HepG2 (cell line): ENCODE measurements around the gene TUT7. TPM values are rescaled to one million over a fixed set of nuclear protein-coding genes. Genes with fewer than 3 reads are reported as not detected.
A peak's percentile ranks its signal among the peaks of the same experiment; 100 is the strongest.

Experiments used
- ATAC-seq: fragments of 200-7000 bp; cut with Tn5 transposase; 3 replicates; pipeline ENCODE4 v1.9.1; 2020; ENCODE audit warnings: mild to moderate bottlenecking, moderate library complexity
- BruUV-seq: library from RNA; stranded (reverse); fragments of 400-500 nt; replicated peaks from 2 replicates; lab custom pipeline; 2021; lab: Mats Ljungman, UMichigan
- CTCF ChIA-PET: fragments of 300-600 bp; formaldehyde crosslinking; extraction: SDS; loops from one replicate; lab custom pipeline; 2021; ENCODE audit warnings: low total read pairs, inconsistent platforms, low intra/inter-chr PET ratio; lab: Yijun Ruan, JAX
- POLR2A ChIA-PET: fragments of 350-600 bp; sonication (Branson Sonifier 250); formaldehyde crosslinking; loops from one replicate; lab custom pipeline; 2020; ENCODE audit warnings: antibody characterized with exemption, inconsistent platforms; lab: Yijun Ruan, JAX
- DNase-seq: peaks from one replicate; pipeline ENCODE4 v3.0.0-alpha.2; 2015; ENCODE audit warnings: low spot score
- FAIRE-seq: peaks from 3 replicates; lab custom pipeline; 2011; peaks lifted over from hg19 to GRCh38; lab: Jason Lieb, UNC
- H2AFZ ChIP-seq: one replicate; pipeline ENCODE4 v1.6.1; 2011; ENCODE audit warnings: low read length, inconsistent platforms
- H3K27ac ChIP-seq: fragments of 300-600 bp; 3 replicates; pipeline ENCODE4 v1.8.0; 2011; ENCODE audit warnings: mixed run types, mild to moderate bottlenecking, mixed read lengths, low read length, inconsistent platforms; ENCODE audit not compliant: insufficient read depth; ENCODE audit errors: extremely low read length
- H3K27me3 ChIP-seq, 2 experiments: fragments of 200-600 bp in 1 of 2; 2 replicates in 1 of 2; 3 replicates in 1 of 2; pipeline versions ENCODE4 v1.6.0 to v1.8.0; 2011; ENCODE audit warnings: low read length in 2 of 2, mild to moderate bottlenecking in 2 of 2, moderate library complexity in 2 of 2, inconsistent platforms in 1 of 2; ENCODE audit not compliant: insufficient read depth in 2 of 2, control insufficient read depth in 1 of 2
- H3K36me3 ChIP-seq, 2 experiments: fragments of 200-600 bp in 1 of 2; replicated peaks in 1 of 2; 2 replicates in 1 of 2; 3 replicates in 1 of 2; pipeline versions ENCODE4 v1.5.1 to v1.8.0; 2011; ENCODE audit warnings: low read length in 2 of 2, inconsistent platforms in 1 of 2; ENCODE audit not compliant: insufficient read depth in 2 of 2, control insufficient read depth in 1 of 2
- H3K4me1 ChIP-seq: 2 replicates; pipeline ENCODE4 v1.5.1; 2012; ENCODE audit warnings: low read length, inconsistent platforms; ENCODE audit not compliant: insufficient read depth
- H3K4me2 ChIP-seq: 2 replicates; pipeline ENCODE4 v1.6.0; 2011; ENCODE audit warnings: low read depth, low read length, inconsistent platforms
- H3K4me3 ChIP-seq, 3 experiments: fragments of 200-600 bp in 1 of 3; sonication (generic), shearing (Covaris generic) in 1 of 3; replicated peaks in 1 of 3; 2 replicates each; pipeline ENCODE4 v1.5.1; 2011 to 2016; ENCODE audit warnings: low read length in 3 of 3, inconsistent platforms in 2 of 3, low read depth in 2 of 3, mild to moderate bottlenecking in 2 of 3, control low read depth in 1 of 3, mixed read lengths in 1 of 3; ENCODE audit not compliant: insufficient read depth in 1 of 3
- H3K79me2 ChIP-seq: one replicate; pipeline ENCODE4 v1.6.1; 2011; ENCODE audit warnings: low read length, inconsistent platforms; ENCODE audit not compliant: insufficient read depth
- H3K9ac ChIP-seq: 2 replicates; pipeline ENCODE4 v1.6.0; 2011; ENCODE audit warnings: mild to moderate bottlenecking, low read depth, low read length, inconsistent platforms; ENCODE audit not compliant: insufficient read depth
- H3K9me3 ChIP-seq: 2 replicates; pipeline ENCODE4 v1.5.1; 2012; ENCODE audit warnings: mild to moderate bottlenecking, low read length
- H4K20me1 ChIP-seq: 2 replicates; pipeline ENCODE4 v1.6.0; 2011; ENCODE audit warnings: inconsistent platforms, mild to moderate bottlenecking, low read length, moderate library complexity; ENCODE audit not compliant: insufficient read depth
- CREM ChIP-seq, 2 experiments: sonication (generic) in 1 of 2; formaldehyde crosslinking in 1 of 2; IDR thresholded peaks; 2 replicates each; pipeline versions ENCODE4 v1.4.0 to v1.6.1; 2016 to 2020; ENCODE audit warnings: antibody characterized with exemption in 1 of 2, mild to moderate bottlenecking in 1 of 2, missing genetic modification reagents in 1 of 2
- FOXP1 ChIP-seq, 2 experiments: fragments of 450-650 bp in 1 of 2; IDR thresholded peaks; 2 replicates each; pipeline ENCODE4 v1.6.1; 2017 to 2018; ENCODE audit warnings: antibody characterized with exemption in 1 of 2
- HMG20B ChIP-seq: conservative IDR thresholded peaks from 2 replicates; pipeline ENCODE4 v1.6.1; 2016; ENCODE audit warnings: missing genetic modification reagents, missing compliant biosample characterization
- ISX ChIP-seq: sonication (generic); formaldehyde crosslinking; conservative IDR thresholded peaks from 2 replicates; pipeline ENCODE4 v1.5.0; 2020; ENCODE audit warnings: missing genetic modification reagents
- KLF15 ChIP-seq: sonication (generic); formaldehyde crosslinking; IDR thresholded peaks from 2 replicates; pipeline ENCODE4 v1.8.1; 2023; ENCODE audit warnings: borderline replicate concordance, mild to moderate bottlenecking, inconsistent platforms, missing genetic modification reagents, mixed read lengths
- MED1 ChIP-seq: sonication (generic); formaldehyde crosslinking; IDR thresholded peaks from 2 replicates; pipeline ENCODE4 v1.4.0; 2020; ENCODE audit warnings: missing genetic modification reagents
- NR2F2 ChIP-seq: IDR thresholded peaks from 2 replicates; pipeline ENCODE4 v1.6.1; 2012; ENCODE audit warnings: low read depth, inconsistent platforms, borderline replicate concordance
- ZNF20 ChIP-seq: sonication (generic); formaldehyde crosslinking; IDR thresholded peaks from 2 replicates; pipeline ENCODE4 v1.4.0; 2020; ENCODE audit warnings: mild to moderate bottlenecking, moderate library complexity, missing genetic modification reagents
- ZNF232 ChIP-seq: sonication (generic); formaldehyde crosslinking; IDR thresholded peaks from 2 replicates; pipeline ENCODE4 v1.4.0; 2020; ENCODE audit warnings: missing genetic modification reagents, borderline replicate concordance
- ZNF292 ChIP-seq: sonication (generic); formaldehyde crosslinking; IDR thresholded peaks from 2 replicates; pipeline ENCODE4 v1.8.1; 2022; ENCODE audit warnings: mild to moderate bottlenecking, low read depth, missing genetic modification reagents, borderline replicate concordance
- WGBS: methylation state at CpG from one replicate; pipeline ENCODE4 v1.1.6; 2017; ENCODE audit warnings: low lambda C conversion rate; 5-methylcytosine and 5-hydroxymethylcytosine counted together
- in situ Hi-C: cut with HindIII; loops from 2 replicates; pipeline ENCODE4 v1.10.0; 2017; ENCODE audit warnings: low pct_unique_long_range_greater_than_20kb; ENCODE audit not compliant: extremely low pct_ligation_motif_present
- intact Hi-C: fragments of 100-400 bp; cut with micrococcal nuclease; formaldehyde crosslinking; loops from one replicate; pipeline ENCODE4 v1.10.0; 2022; ENCODE audit not compliant: unreplicated experiment
- polyA plus RNA-seq, 8 experiments: library from polyadenylated mRNA; depleted of rRNA in 3 of 8; stranded (reverse) in 7 of 8; unstranded in 1 of 8; fragments of >200 nt; fragmentation: Illumina TruSeq in 4 of 8; extraction: Trizol in 4 of 8; gene quantifications; 2 replicates each; pipeline versions ENCODE4 v1.2.1 to v1.2.3, GENCODE V29; 2011 to 2016; ENCODE audit warnings: low read depth in 4 of 8, missing spikeins in 1 of 8, mixed read lengths in 1 of 8; ENCODE audit not compliant: insufficient read depth in 1 of 8
- total RNA-seq, 5 experiments: library from RNA; depleted of rRNA; stranded (reverse); fragments of >200 nt; fragmentation: Illumina TruSeq; extraction: Trizol; gene quantifications; 2 replicates each; pipeline ENCODE4 v1.2.3, GENCODE V29; 2016; ENCODE audit warnings: low read depth in 1 of 5
- TF ChIP-seq, protein P1 (sequence below): sonication (generic); formaldehyde crosslinking; IDR thresholded peaks from 2 replicates; pipeline ENCODE4 v1.4.0; 2020; ENCODE audit warnings: missing genetic modification reagents
- TF ChIP-seq, protein P2 (sequence below): sonication (generic); formaldehyde crosslinking; IDR thresholded peaks from 2 replicates; pipeline ENCODE4 v1.5.0; 2020; ENCODE audit warnings: mild to moderate bottlenecking, missing genetic modification reagents

Gene TUT7
- total and polyA plus RNA-seq, 2 of the 13 experiments (the other 11 are each of a cell fraction or from before 2014, with no cell fraction given), result 12.0 to 19.4 TPM

DNA sequence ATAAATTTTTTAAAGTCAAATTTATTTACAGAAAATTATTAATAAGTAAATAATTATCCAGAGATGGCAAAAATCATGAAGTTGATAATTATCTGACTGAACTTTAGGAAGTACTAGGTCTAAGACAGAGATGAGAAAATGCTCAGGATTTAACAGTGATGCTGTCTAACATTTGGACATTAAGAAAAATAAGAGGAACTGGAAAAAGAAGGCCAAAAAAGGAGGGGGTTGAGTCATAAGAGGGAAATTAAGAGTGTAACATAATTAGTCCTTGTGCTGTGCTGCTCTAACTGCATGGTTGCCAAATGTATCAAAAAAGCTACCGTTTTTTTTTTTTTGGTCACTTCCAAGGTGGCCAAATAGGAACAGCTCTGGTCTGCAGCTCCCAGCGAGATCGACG lies 35.4 kb upstream of the TUT7 start:
- Histone ChIP-seq H3K4me2 (peak overlapping the region; percentile 56), H3K9me3 (no peaks in the 10 kb centered on the region), H3K36me3 (no peaks in the 10 kb centered on the region), H3K9ac (no peak overlapping the region), H2AFZ (no peak overlapping the region), H3K4me1 (peaks cover 10% of the 10 kb centered on the region), H3K27ac (no peak overlapping the region), H3K4me3 (no peak overlapping the region), H3K27me3 (no peaks in the 10 kb centered on the region; a peak in 1 of 5 replicates), H4K20me1 (no peaks in the 10 kb centered on the region), H3K79me2 (no peaks in the 10 kb centered on the region)
- FAIRE-seq, result no peak
- ChIA-PET CTCF (no interaction called here), POLR2A (interaction anchor here (1.4 kb wide), 1 partner anchor 16 kb away, joined by 4 read pairs; no protein-coding TSS in a partner anchor)
- in situ Hi-C loops (no loop called here), intact Hi-C loops (no loop called here)
- DNase-seq, result no peak
- WGBS, result 70% methylated on average over 4 of the region's 4 CpGs
- no peak for ATAC-seq
- BruUV-seq, result no TSS peak
- TF ChIP-seq ZNF232 (CRISPR knock-in tag), result no peak
- TF ChIP-seq ISX, result no peak
- TF ChIP-seq, protein P1, sequence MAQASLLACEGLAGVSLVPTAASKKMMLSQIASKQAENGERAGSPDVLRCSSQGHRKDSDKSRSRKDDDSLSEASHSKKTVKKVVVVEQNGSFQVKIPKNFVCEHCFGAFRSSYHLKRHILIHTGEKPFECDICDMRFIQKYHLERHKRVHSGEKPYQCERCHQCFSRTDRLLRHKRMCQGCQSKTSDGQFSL (CRISPR knock-in tag), result no peak
- TF ChIP-seq HMG20B (CRISPR knock-in tag), result no peak
- no peak for TF ChIP-seq ZNF292 (CRISPR knock-in tag)
- TF ChIP-seq FOXP1 (IDR thresholded peaks at IDR 0.05), result no peak
- TF ChIP-seq FOXP1 (CRISPR knock-in tag; IDR thresholded peaks at IDR 0.05), result no peak
- no peak for TF ChIP-seq KLF15 (CRISPR knock-in tag)

DNA sequence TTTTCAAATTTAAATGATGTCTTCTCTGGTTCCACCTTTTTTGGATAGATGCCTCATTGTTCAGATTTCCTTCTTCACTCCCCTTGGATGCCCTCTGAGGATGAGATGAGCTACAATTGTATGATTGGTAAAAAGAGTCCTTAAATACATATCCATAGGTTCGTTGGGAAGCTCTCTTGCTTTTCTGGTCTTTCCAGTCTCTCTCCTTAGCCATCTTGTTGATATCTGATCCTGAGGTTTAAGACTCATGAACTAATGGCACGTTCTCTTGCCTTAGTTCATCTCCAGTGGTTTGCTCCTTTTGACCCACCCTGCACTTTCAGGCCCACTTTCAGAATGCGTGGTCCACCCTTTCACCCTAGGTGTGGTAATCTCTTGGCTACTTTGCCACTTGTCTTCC lies 33.2 kb upstream of the TUT7 start:
- ATAC-seq, result no peak
- Histone ChIP-seq H3K4me3 (no peak overlapping the region), H3K4me1 (peaks cover 19% of the 10 kb centered on the region), H3K9ac (no peak overlapping the region), H3K36me3 (no peaks in the 10 kb centered on the region), H3K27me3 (no peaks in the 10 kb centered on the region; a peak in 1 of 5 replicates), H3K4me2 (no peak overlapping the region), H2AFZ (no peak overlapping the region), H3K79me2 (no peaks in the 10 kb centered on the region), H4K20me1 (no peaks in the 10 kb centered on the region), H3K9me3 (0 out of 2 replicates have a peak, but pooled peaks cover 7% of the 10 kb centered on the region), H3K27ac (no peak overlapping the region)
- 8% methylated on average over 3 of the region's 3 CpGs for WGBS
- intact Hi-C loops, result no loop called here
- no TSS peak for BruUV-seq
- no peak for DNase-seq
- ChIA-PET POLR2A (no interaction called here), CTCF (no interaction called here)
- TF ChIP-seq CREM (IDR thresholded peaks at IDR 0.05), result no peak
- TF ChIP-seq CREM (CRISPR knock-in tag; IDR thresholded peaks at IDR 0.05), result no peak
- no peak for TF ChIP-seq NR2F2
- TF ChIP-seq, protein P2, sequence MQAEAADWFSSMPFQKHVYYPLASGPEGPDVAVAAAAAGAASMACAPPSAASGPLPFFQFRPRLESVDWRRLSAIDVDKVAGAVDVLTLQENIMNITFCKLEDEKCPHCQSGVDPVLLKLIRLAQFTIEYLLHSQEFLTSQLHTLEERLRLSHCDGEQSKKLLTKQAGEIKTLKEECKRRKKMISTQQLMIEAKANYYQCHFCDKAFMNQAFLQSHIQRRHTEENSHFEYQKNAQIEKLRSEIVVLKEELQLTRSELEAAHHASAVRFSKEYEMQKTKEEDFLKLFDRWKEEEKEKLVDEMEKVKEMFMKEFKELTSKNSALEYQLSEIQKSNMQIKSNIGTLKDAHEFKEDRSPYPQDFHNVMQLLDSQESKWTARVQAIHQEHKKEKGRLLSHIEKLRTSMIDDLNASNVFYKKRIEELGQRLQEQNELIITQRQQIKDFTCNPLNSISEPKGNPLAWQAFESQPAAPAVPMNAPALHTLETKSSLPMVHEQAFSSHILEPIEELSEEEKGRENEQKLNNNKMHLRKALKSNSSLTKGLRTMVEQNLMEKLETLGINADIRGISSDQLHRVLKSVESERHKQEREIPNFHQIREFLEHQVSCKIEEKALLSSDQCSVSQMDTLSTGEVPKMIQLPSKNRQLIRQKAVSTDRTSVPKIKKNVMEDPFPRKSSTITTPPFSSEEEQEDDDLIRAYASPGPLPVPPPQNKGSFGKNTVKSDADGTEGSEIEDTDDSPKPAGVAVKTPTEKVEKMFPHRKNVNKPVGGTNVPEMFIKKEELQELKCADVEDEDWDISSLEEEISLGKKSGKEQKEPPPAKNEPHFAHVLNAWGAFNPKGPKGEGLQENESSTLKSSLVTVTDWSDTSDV (CRISPR knock-in tag), result no peak
- TF ChIP-seq ZNF20 (CRISPR knock-in tag), result no peak
- no peak for TF ChIP-seq MED1
- in situ Hi-C loops, result no loop called here
- FAIRE-seq, result no peak
